HG02885 (cell line): ENCODE measurements around the gene SERPINA6.
"Not testable (repeated sequence)": the region's sequence is repeated elsewhere in the genome, so short reads cannot be mapped to it uniquely, and the experiment has no call there.

ENCODE experiments used
- ATAC-seq: cut with Tn5 transposase; IDR thresholded peaks from one replicate; pipeline ENCODE4 v1.9.1; 2021; ENCODE audit warnings: mild to moderate bottlenecking; ENCODE audit not compliant: unreplicated experiment, poor library complexity

SERPINA6 gene

GRCh38 chr14:94355191-94355794 is 32.2 kb upstream of the SERPINA6 start:
- ATAC-seq = peak; percentile 41

GRCh38 chr14:94354638-94355185 is 31.6 kb upstream of the SERPINA6 start:
- ATAC-seq = no peak

GRCh38 chr14:94354190-94354589 is 31.1 kb upstream of the SERPINA6 start:
- ATAC-seq = not testable (repeated sequence)

GRCh38 chr14:94349276-94349675 is 26.1 kb upstream of the SERPINA6 start:
- ATAC-seq = no peak

- no peak for ATAC-seq
Observed at GRCh38 chr14:94348836-94349235, 25.7 kb upstream of the SERPINA6 start.

GRCh38 chr14:94346841-94347240 is 23.7 kb upstream of the SERPINA6 start:
- ATAC-seq = peak; percentile 13

GRCh38 chr14:94346065-94346786 is 23.1 kb upstream of the SERPINA6 start:
- peak; percentile 65 for ATAC-seq

- ATAC-seq = no peak
Observed at GRCh38 chr14:94345344-94346064, 22.4 kb upstream of the SERPINA6 start.

- no peak for ATAC-seq
Observed at GRCh38 chr14:94344389-94344788, 21.3 kb upstream of the SERPINA6 start.

- ATAC-seq = no peak
Observed at GRCh38 chr14:94343238-94344005, 20.3 kb upstream of the SERPINA6 start.

- ATAC-seq = no peak
Observed at GRCh38 chr14:94342334-94342934, 19.3 kb upstream of the SERPINA6 start.

- ATAC-seq = no peak
Observed at GRCh38 chr14:94341656-94342333, 18.7 kb upstream of the SERPINA6 start.

- ATAC-seq = no peak
Observed at GRCh38 chr14:94340533-94340932, 17.4 kb upstream of the SERPINA6 start.

- ATAC-seq = no peak
Observed at GRCh38 chr14:94338023-94338422, 14.9 kb upstream of the SERPINA6 start.

GRCh38 chr14:94337274-94337673 is 14.1 kb upstream of the SERPINA6 start:
- no peak for ATAC-seq

- no peak for ATAC-seq
Observed at GRCh38 chr14:94334872-94335271, 11.7 kb upstream of the SERPINA6 start.

GRCh38 chr14:94332587-94332986 is 9.5 kb upstream of the SERPINA6 start:
- ATAC-seq = no peak

GRCh38 chr14:94332063-94332583 is 9.0 kb upstream of the SERPINA6 start:
- ATAC-seq = no peak

GRCh38 chr14:94331462-94331861 is 8.3 kb upstream of the SERPINA6 start:
- ATAC-seq = no peak
